DND-41 (cell line): ENCODE data around the gene PFKFB3.

Source experiments
- ATAC-seq: fragments of 200-7000 bp; cut with Tn5 transposase; 3 replicates; pipeline ENCODE4 v1.9.1; 2021; ENCODE audit warnings: low read depth; ENCODE audit not compliant: insufficient read depth
- DNase-seq: peaks from one replicate; pipeline ENCODE4 v3.0.0-alpha.2; 2020
- H2AFZ ChIP-seq: 2 replicates; pipeline ENCODE4 v1.6.0; 2012; ENCODE audit warnings: low read depth, low read length
- H3K27ac ChIP-seq: 2 replicates; pipeline ENCODE4 v1.5.1; 2012; ENCODE audit warnings: low read length, inconsistent platforms
- H3K27me3 ChIP-seq: fragments of 200-600 bp; sonication (generic); 2 replicates; pipeline ENCODE4 v1.6.0; 2012; ENCODE audit warnings: low read length, mild to moderate bottlenecking, inconsistent platforms; ENCODE audit not compliant: insufficient read depth, poor library complexity
- H3K36me3 ChIP-seq: 2 replicates; pipeline ENCODE4 v1.5.1; 2012; ENCODE audit warnings: low read length, inconsistent platforms; ENCODE audit not compliant: insufficient read depth
- H3K4me1 ChIP-seq: 2 replicates; pipeline ENCODE4 v1.5.1; 2012; ENCODE audit warnings: mild to moderate bottlenecking, low read length; ENCODE audit not compliant: insufficient read depth
- H3K4me2 ChIP-seq: 2 replicates; pipeline ENCODE4 v1.6.0; 2012; ENCODE audit warnings: mild to moderate bottlenecking, moderate library complexity, low read length, inconsistent platforms; ENCODE audit not compliant: insufficient read depth
- H3K4me3 ChIP-seq, 2 experiments: fragments of 200-600 bp in 1 of 2; shearing (Covaris generic) in 1 of 2; 2 replicates each; pipeline ENCODE4 v1.5.1; 2012 to 2016; ENCODE audit warnings: inconsistent platforms in 2 of 2, low read length in 2 of 2, mild to moderate bottlenecking in 2 of 2, low read depth in 1 of 2, moderate library complexity in 1 of 2
- H3K79me2 ChIP-seq: 2 replicates; pipeline ENCODE4 v1.6.0; 2012; ENCODE audit warnings: low read length, inconsistent platforms; ENCODE audit not compliant: insufficient read depth
- H3K9ac ChIP-seq: 2 replicates; pipeline ENCODE4 v1.6.0; 2012; ENCODE audit warnings: low read depth, mild to moderate bottlenecking, inconsistent platforms, low read length, moderate library complexity
- H3K9me3 ChIP-seq: 2 replicates; pipeline ENCODE4 v1.5.1; 2012; ENCODE audit warnings: low read length, moderate library complexity, mild to moderate bottlenecking, inconsistent platforms; ENCODE audit not compliant: insufficient read depth, severe bottlenecking
- H4K20me1 ChIP-seq: 2 replicates; pipeline ENCODE4 v1.6.0; 2012; ENCODE audit warnings: low read length; ENCODE audit not compliant: insufficient read depth
- EZH2 ChIP-seq: IDR thresholded peaks from 3 replicates; pipeline ENCODE4 v1.6.1; 2012; ENCODE audit warnings: borderline replicate concordance, low read depth, mild to moderate bottlenecking, moderate library complexity, low read length, inconsistent platforms; ENCODE audit not compliant: severe bottlenecking
- TF ChIP-seq, protein P1 (sequence below): IDR thresholded peaks from 2 replicates; pipeline ENCODE4 v1.5.1; 2012; ENCODE audit warnings: borderline replicate concordance, low read length, moderate library complexity, mild to moderate bottlenecking; ENCODE audit not compliant: poor library complexity, severe bottlenecking; ENCODE audit errors: extremely low read depth

Gene PFKFB3

DNA sequence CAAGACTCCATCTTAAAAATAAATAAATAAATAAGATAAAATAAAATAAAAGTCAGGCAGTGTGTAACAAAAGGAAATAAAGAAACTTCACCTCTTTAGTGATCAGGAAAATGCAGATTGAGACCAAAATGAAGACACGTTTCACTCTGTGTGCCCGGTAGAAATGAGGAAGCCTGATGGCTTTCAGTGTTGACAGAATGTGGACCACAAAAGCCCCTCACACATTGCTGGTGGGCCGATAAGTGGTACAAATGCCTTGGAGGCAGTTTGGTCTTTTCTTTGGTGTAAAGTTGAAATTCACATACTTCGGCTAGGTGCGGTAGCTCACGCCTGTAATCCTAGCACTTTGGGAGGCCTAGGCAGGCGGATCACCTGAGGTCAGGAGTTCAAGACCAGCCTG is 44.5 kb upstream of the PFKFB3 start:
- H4K20me1 ChIP-seq, result peaks cover 6% of the 10 kb centered on the region; the same call in 1 of the 2 replicates
- H2AFZ ChIP-seq, result no peak overlapping the region
- TF ChIP-seq, protein P1, sequence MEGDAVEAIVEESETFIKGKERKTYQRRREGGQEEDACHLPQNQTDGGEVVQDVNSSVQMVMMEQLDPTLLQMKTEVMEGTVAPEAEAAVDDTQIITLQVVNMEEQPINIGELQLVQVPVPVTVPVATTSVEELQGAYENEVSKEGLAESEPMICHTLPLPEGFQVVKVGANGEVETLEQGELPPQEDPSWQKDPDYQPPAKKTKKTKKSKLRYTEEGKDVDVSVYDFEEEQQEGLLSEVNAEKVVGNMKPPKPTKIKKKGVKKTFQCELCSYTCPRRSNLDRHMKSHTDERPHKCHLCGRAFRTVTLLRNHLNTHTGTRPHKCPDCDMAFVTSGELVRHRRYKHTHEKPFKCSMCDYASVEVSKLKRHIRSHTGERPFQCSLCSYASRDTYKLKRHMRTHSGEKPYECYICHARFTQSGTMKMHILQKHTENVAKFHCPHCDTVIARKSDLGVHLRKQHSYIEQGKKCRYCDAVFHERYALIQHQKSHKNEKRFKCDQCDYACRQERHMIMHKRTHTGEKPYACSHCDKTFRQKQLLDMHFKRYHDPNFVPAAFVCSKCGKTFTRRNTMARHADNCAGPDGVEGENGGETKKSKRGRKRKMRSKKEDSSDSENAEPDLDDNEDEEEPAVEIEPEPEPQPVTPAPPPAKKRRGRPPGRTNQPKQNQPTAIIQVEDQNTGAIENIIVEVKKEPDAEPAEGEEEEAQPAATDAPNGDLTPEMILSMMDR, result no peak
- no peak for TF ChIP-seq EZH2
- H3K79me2 ChIP-seq, result peaks cover 39% of the 10 kb centered on the region
- ATAC-seq (no peak), DNase-seq (no peak)
- H3K27me3 ChIP-seq, result no peaks in the 10 kb centered on the region
- peaks cover 10% of the 10 kb centered on the region for H3K4me1 ChIP-seq
- no peaks in the 10 kb centered on the region for H3K36me3 ChIP-seq
- H3K9ac ChIP-seq, result no peak overlapping the region
- H3K4me3 ChIP-seq, result no peak overlapping the region
- no peaks in the 10 kb centered on the region for H3K9me3 ChIP-seq
- no peak overlapping the region for H3K4me2 ChIP-seq
- H3K27ac ChIP-seq, result no peak overlapping the region

DNA sequence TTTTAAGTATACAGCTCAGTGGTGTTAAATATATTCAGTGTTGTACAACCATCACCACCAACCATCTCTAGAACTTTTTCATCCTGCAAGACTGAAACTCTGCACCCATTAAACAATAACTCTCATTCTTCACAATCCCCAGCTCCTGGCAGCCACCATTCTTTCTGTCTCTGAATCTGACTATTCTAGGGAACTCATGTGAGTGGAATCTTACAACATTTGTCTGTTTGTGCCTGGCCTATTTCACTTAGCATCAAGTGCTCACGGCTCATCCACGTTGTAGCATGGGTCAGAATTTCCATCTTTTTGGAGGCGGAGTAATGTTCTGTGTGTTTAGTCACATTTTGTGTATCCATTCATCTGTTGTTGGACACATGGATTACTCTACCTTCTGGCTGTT is 40.8 kb upstream of the PFKFB3 start:
- TF ChIP-seq, protein P1, result no peak
- TF ChIP-seq EZH2, result no peak
- H3K4me1 ChIP-seq, result peaks cover 36% of the 10 kb centered on the region
- H4K20me1 ChIP-seq, result peaks cover 16% of the 10 kb centered on the region
- H3K4me2 ChIP-seq, result no peak overlapping the region
- no peak overlapping the region for H2AFZ ChIP-seq
- H3K79me2 ChIP-seq, result peaks cover 51% of the 10 kb centered on the region
- H3K27ac ChIP-seq, result no peak overlapping the region
- no peak overlapping the region for H3K4me3 ChIP-seq
- ATAC-seq, result no peak
- no peaks in the 10 kb centered on the region for H3K9me3 ChIP-seq
- no peaks in the 10 kb centered on the region for H3K27me3 ChIP-seq
- H3K9ac ChIP-seq, result no peak overlapping the region
- no peak for DNase-seq
- peaks cover 18% of the 10 kb centered on the region for H3K36me3 ChIP-seq

DNA sequence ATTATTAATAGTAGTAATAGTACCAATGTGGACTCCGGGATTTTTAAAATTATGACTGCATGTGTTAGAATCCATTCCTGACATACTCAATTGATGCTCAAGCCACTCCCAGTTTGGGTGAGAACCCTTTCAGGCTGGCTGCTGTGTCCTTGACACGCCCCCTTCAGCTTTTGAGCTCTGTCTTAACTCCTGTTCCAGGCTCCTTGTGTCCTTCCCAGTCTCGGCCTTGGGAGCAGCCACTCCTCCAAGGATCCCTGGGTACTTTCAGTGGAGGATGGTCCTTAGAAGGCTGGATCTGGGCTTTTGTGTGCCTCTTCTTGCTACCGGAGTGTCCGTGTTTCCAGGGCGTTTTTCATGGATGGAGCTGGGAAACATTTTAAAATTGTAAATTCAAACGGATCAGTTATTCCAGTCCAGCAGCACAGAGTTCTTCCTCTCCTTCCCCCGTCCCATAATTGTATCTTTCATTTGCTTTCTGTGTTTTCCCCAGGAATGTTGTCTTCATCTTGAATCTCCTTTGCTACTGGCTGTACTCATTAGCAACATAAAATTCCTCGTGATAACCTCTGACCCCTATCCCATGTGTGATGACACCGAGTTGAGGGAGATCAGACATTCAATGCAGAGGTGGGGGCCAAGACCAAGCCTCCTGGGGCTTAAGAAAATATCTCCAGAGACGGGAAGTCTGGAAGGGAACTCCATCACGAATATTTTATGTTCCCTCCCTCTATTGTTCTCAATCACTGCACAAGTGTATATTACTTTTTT is 40.0 kb upstream of the PFKFB3 start:
- Histone ChIP-seq H4K20me1 (peaks cover 25% of the 10 kb centered on the region), H3K4me2 (peak overlapping the region; percentile 85), H3K9me3 (no peaks in the 10 kb centered on the region), H3K4me3 (peak overlapping the region; percentile 7 to 74; a peak in 3 of 4 replicates), H3K79me2 (peaks cover 57% of the 10 kb centered on the region), H3K36me3 (peaks cover 24% of the 10 kb centered on the region), H3K27ac (peak overlapping the region; percentile 67), H2AFZ (peak overlapping the region; percentile 56; the same call in 1 of the 2 replicates), H3K27me3 (no peaks in the 10 kb centered on the region), H3K4me1 (peaks cover 44% of the 10 kb centered on the region), H3K9ac (peak overlapping the region; percentile 91)
- DNase-seq, result no peak
- no peak for ATAC-seq
- TF ChIP-seq, protein P1, result no peak
- TF ChIP-seq EZH2, result no peak
